HG03045 (cell line): ENCODE data around the gene CYP1A2.
"Not testable (repeated sequence)": the region's sequence is repeated elsewhere in the genome, so short reads cannot be mapped to it uniquely, and the experiment has no call there.

Experiments used
- ATAC-seq: cut with Tn5 transposase; IDR thresholded peaks from one replicate; pipeline ENCODE4 v1.9.1; 2021; ENCODE audit warnings: mild to moderate bottlenecking, moderate library complexity; ENCODE audit not compliant: unreplicated experiment

The CYP1A2 gene

GRCh38 chr15:74733269-74733668 lies 15.4 kb upstream of the CYP1A2 start:
- no peak for ATAC-seq

- no peak for ATAC-seq
These were observed 13.3 kb upstream of the CYP1A2 start for GRCh38 chr15:74735305-74735704.

- ATAC-seq, result not testable (repeated sequence)
These were observed 10.4 kb upstream of the CYP1A2 start for GRCh38 chr15:74738239-74738638.

- no peak for ATAC-seq
These were observed 6.2 kb upstream of the CYP1A2 start for GRCh38 chr15:74742422-74742821.

GRCh38 chr15:74746389-74746788 lies 2.3 kb upstream of the CYP1A2 start:
- no peak for ATAC-seq

GRCh38 chr15:74749832-74750231 lies 1.2 kb downstream of the CYP1A2 start:
- no peak for ATAC-seq

GRCh38 chr15:74750751-74751150 lies 2.1 kb downstream of the CYP1A2 start:
- no peak for ATAC-seq

- no peak for ATAC-seq
These were observed 3.4 kb downstream of the CYP1A2 start for GRCh38 chr15:74752011-74752410.

- no peak for ATAC-seq
These were observed 3.9 kb downstream of the CYP1A2 start for GRCh38 chr15:74752531-74752930.

- no peak for ATAC-seq
These were observed 6.1 kb downstream of the CYP1A2 start for GRCh38 chr15:74754593-74755215.

- no peak for ATAC-seq
These were observed 10.1 kb downstream of the CYP1A2 start for GRCh38 chr15:74758736-74759135.

GRCh38 chr15:74762791-74763150 lies 14.1 kb downstream of the CYP1A2 start:
- no peak for ATAC-seq

GRCh38 chr15:74763416-74763815 lies 14.8 kb downstream of the CYP1A2 start:
- ATAC-seq, result no peak

- ATAC-seq, result no peak
These were observed 18.8 kb downstream of the CYP1A2 start for GRCh38 chr15:74767167-74768098.

- ATAC-seq, result no peak
These were observed 19.6 kb downstream of the CYP1A2 start for GRCh38 chr15:74768099-74768770.

- no peak for ATAC-seq
These were observed 20.2 kb downstream of the CYP1A2 start for GRCh38 chr15:74768771-74769342.

- no peak for ATAC-seq
These were observed 20.9 kb downstream of the CYP1A2 start for GRCh38 chr15:74769463-74770025.

- ATAC-seq, result no peak
These were observed 21.7 kb downstream of the CYP1A2 start for GRCh38 chr15:74770211-74770903.

GRCh38 chr15:74773329-74773728 lies 24.7 kb downstream of the CYP1A2 start:
- ATAC-seq, result no peak

- ATAC-seq, result no peak
These were observed 25.1 kb downstream of the CYP1A2 start for GRCh38 chr15:74773731-74774252.
